K562 (cell line): ENCODE data around the gene MYO15A. TPM values are rescaled to one million over a fixed set of nuclear protein-coding genes. Genes with fewer than 3 reads are reported as not detected.

Experiments
- HDAC8 ChIP-seq: fragments of 450-650 bp; IDR thresholded peaks from 2 replicates; pipeline ENCODE4 v1.6.1; 2016; ENCODE audit warnings: mild to moderate bottlenecking, missing genetic modification characterization, moderate library complexity, missing compliant biosample characterization
- JUNB ChIP-seq: fragments of 450-650 bp; formaldehyde crosslinking; conservative IDR thresholded peaks from 2 replicates; pipeline ENCODE4 v1.4.0; 2020; ENCODE audit warnings: mild to moderate bottlenecking
- MEIS2 ChIP-seq: fragments of 450-650 bp; IDR thresholded peaks from 2 replicates; pipeline ENCODE4 v1.6.1; 2014; ENCODE audit warnings: mild to moderate bottlenecking; ENCODE audit not compliant: partially characterized antibody
- MYBL2 ChIP-seq, 2 experiments: fragments of 450-650 bp in 1 of 2; sonication (generic) in 1 of 2; formaldehyde crosslinking in 1 of 2; IDR thresholded peaks; 2 replicates each; pipeline versions ENCODE4 v1.6.1 to v1.8.1; 2017 to 2022; ENCODE audit warnings: borderline replicate concordance in 1 of 2, inconsistent platforms in 1 of 2, low read depth in 1 of 2, mild to moderate bottlenecking in 1 of 2, missing genetic modification reagents in 1 of 2, moderate library complexity in 1 of 2
- PRDM10 ChIP-seq: fragments of 450-650 bp; IDR thresholded peaks from 2 replicates; pipeline ENCODE4 v1.6.1; 2018; ENCODE audit not compliant: partially characterized antibody
- TBP ChIP-seq: optimal IDR thresholded peaks from 2 replicates; pipeline ENCODE3; 2011; ENCODE audit warnings: low read depth, low read length, improper control_type of control experiment
- polyA plus RNA-seq, 8 experiments: library from polyadenylated mRNA; depleted of rRNA in 4 of 8; stranded (reverse) in 5 of 8; unstranded in 3 of 8; fragments of >200 nt; fragmentation: Nextera tagmentation in 2 of 8; fragmentation: Illumina TruSeq in 1 of 8; extraction: Ambion mirVana in 2 of 8; extraction: Trizol in 1 of 8; gene quantifications; 2 replicates each; pipeline versions ENCODE4 v1.2.1 to v1.2.3, GENCODE V29; 2011 to 2014; ENCODE audit warnings: inconsistent platforms in 1 of 8, missing spikeins in 1 of 8
- total RNA-seq, 7 experiments: library from RNA; depleted of rRNA in 6 of 7; stranded (reverse); fragments of >200 nt in 6 of 7; fragmentation: Illumina TruSeq in 2 of 7; extraction: Trizol in 2 of 7; gene quantifications; 2 replicates each; pipeline versions ENCODE4 v1.2.1 to v1.2.3, GENCODE V29; 2011 to 2021; ENCODE audit warnings: low replicate concordance in 1 of 7

MYO15A gene
- total and polyA plus RNA-seq, 9 of the 15 experiments (the other 6 are each of a cell fraction or from before 2014, with no cell fraction given): 0.05 to 0.88 (median 0.14) TPM; not detected in 1

- TF ChIP-seq PRDM10: no peak
- TF ChIP-seq TBP: no peak
- no peak for TF ChIP-seq MYBL2 (IDR thresholded peaks at IDR 0.05; ENCODE audit: low read depth)
- TF ChIP-seq MYBL2 (CRISPR knock-in tag; IDR thresholded peaks at IDR 0.05; ENCODE audit: borderline replicate concordance): no peak
- no peak for TF ChIP-seq JUNB (CRISPR knock-in tag)
- no peak for TF ChIP-seq MEIS2
- TF ChIP-seq HDAC8 (tag): no peak
- TF ChIP-seq, all 486 proteins: peak for 0
Measured at GRCh38 chr17:18155179-18155578, 46.6 kb downstream of the MYO15A start (continued).
